Measurements from ENCODE around the gene ARHGAP32.

The ARHGAP32 gene

GRCh38 chr11:128948583-128948982 is 243.5 kb downstream of the ARHGAP32 start:
- DNase-seq: no peak

- no peak for DNase-seq
Measured at GRCh38 chr11:128947773-128948172, 244.4 kb downstream of the ARHGAP32 start.

- no peak for DNase-seq
Measured at GRCh38 chr11:128946648-128947047, 245.5 kb downstream of the ARHGAP32 start.

DNA sequence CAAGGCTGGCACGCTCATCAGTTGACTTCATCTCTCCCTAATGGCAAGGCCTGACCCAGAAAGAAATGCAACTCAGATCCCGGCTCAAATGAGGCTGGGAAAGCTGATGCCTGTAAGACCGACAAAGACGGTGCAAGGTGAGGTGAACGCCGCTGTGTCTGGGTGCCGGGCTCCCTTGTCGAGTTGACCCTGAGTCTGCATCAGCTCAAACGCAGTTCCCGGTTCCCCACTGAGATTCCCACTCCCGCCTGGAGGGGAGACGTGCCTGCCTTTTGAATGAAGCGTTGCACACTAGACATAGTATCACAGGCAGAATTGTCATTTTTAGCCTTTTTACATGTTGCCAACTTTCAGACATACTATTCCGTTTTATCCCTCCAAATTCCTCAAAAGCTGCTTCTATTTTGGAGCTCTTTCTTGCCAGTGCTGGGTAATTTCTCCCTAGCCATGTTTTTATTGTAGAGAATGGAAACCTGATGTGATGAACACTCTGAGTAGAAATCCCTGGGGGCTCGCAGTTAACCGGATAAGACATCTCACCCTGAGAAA is 248.6 kb downstream of the ARHGAP32 start:
- no peak for DNase-seq

DNA sequence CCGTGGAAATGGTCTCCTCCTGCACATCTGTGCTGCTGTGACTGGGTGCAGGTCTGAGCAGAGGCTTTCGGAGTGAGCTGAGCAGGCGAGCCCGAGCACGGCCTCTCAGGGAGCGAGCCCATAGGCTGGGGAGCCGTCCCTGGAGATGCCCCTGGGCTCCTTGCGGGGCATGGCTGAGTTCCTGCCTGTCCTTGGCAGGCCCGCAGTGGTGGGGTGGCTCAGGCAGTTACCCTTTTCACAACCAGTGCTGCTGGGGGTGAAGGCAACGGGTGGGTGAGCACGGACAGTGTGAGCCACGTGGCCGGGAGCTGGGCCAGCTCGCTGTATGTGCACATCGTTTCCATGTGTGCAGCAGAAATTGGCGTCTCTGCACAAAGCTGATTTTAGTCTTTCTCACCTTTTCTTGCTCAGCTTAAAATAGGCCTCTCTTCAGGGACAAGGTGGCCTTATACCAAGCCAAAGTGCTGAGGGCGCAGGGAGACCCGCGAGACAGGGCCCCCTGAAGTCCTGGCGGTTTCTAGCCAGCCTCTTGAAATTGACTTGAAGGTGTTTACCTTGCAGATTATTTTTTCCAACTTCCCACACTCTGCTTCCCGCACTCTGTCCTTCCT is 249.2 kb downstream of the ARHGAP32 start, which contains the start of gene TP53AIP1:
Gene TP53AIP1 (minus strand): TSS at position 55 of the 611 bp plus-strand sequence. CDS start 5,053 bp downstream, outside the sequence.
- DNase-seq: no peak

- DNase-seq: no peak
Measured at GRCh38 chr11:128942272-128942612, 249.9 kb downstream of the ARHGAP32 start.

DNA sequence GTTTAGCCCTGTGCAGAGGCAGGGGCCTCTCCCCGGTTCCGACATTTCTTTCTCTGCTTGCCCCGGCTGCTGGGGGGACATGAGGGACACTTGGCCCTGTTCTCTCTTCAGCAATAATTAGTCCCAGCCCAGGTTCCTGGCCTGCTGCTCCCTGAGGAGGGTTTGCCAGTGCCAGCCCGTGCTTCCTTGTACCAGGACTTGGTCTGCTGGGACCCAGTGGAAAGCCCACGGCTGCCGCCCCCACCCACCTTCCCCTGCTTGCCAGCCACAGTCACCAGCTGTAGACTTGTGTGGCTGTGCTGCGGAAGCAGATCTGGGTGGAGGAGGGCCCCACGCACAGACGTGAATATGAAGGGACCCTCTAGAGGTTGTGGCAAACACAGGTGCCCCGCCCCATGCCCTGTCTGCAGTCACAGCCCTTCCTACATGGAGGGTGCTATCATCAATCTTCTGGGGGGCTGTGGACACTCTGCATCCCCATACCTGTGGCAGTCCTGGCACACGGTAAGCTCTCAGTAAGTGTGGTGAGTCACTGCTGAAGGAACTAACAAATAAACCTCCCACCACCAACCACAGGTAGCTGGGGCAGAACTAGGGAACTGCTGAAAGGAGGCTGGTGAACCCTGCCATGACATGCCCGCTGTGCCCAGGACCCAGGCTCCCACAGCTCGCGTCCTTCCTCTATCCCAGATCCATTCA is 250.4 kb downstream of the ARHGAP32 start:
- DNase-seq: no peak

GRCh38 chr11:128941110-128941509 is 251.0 kb downstream of the ARHGAP32 start:
- DNase-seq: no peak

DNA sequence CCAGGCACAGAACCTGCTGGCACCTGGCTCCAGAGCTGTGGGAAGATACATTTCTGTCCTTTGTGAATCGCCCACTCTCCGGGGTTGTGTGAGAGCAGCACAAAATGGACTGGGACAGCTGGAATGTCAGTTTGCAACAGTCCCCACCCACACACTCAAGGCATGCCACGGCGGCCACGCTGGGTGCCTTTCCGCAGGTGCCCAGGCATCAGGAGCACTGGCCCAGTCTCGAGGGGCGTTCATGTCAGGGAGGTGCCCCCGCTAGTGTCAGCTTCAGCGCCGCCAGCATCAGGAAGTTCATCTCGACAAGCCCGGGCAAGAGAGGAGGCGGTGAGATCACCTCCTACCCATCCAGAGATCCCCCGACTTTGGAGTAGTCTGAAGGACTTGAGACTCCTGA is 251.5 kb downstream of the ARHGAP32 start:
- no peak for DNase-seq

GRCh38 chr11:128940156-128940555 is 252.0 kb downstream of the ARHGAP32 start:
- no peak for DNase-seq

DNA sequence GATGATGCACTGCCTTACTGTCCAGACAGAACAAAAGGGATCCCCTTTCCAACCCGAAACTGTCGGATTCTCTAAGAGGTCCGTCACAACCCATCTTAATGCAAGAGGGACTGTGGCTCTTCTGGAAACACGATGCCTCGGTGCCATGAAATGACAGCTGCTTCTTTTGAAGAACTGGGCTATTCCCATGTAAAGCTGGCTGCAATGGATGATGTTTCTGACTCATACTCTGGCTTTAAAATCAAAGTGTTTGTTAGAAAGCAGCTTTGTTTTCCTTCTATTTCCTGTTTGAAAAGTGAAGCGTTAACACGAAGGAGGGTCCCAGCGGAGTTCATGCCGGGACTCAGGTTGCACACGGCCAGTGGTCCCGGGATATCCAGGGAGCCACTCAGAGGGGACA is 252.5 kb downstream of the ARHGAP32 start:
- no peak for DNase-seq

DNA sequence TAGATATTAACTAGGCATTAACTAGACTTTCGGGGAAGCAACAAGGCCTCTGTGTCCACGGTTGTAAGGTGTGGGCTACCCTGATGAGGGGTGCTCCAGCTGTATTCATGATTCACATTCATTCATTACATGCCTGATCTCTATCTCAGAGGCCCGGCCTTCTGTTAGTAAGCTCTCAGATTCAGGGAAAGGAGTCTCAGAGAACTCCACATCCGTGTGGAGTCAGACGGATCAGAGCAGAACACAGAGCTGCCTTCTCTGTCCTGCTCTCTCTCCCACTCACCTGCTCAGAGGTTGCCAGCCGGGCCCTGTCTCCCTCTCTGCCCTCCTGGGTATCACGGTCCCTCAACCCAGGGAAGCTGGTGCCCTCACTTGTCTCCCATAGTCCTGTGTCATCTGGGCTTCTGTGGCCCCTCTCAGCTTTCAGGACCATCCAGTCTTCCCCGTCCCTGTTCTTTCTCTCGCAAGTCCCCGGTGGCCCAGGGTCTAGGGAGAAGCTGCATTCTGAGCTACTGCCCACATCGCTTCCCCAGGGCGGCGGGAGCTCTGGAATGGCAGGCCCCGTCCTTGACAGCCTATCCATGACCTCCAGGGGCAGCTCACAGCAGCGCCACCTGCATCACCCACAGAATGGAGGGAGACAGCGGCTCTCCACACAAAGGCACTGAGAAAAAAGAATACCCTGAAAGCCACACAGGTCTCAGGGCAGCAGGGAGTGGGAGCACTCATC is 253.8 kb downstream of the ARHGAP32 start:
- no peak for DNase-seq

- DNase-seq: no peak
Measured at GRCh38 chr11:128937480-128937879, 254.6 kb downstream of the ARHGAP32 start.

GRCh38 chr11:128936606-128937251 is 255.4 kb downstream of the ARHGAP32 start:
- DNase-seq: no peak

GRCh38 chr11:128934926-128935325 is 257.2 kb downstream of the ARHGAP32 start:
- no peak for DNase-seq

GRCh38 chr11:128934351-128934750 is 257.8 kb downstream of the ARHGAP32 start:
- no peak for DNase-seq

GRCh38 chr11:128933481-128934178 is 258.5 kb downstream of the ARHGAP32 start:
- no peak for DNase-seq

- no peak for DNase-seq
Measured at GRCh38 chr11:128931668-128932067, 260.5 kb downstream of the ARHGAP32 start.

- no peak for DNase-seq
Measured at GRCh38 chr11:128931066-128931465, 261.1 kb downstream of the ARHGAP32 start.

- DNase-seq: no peak
Measured at GRCh38 chr11:128929991-128930390, 262.1 kb downstream of the ARHGAP32 start.

DNA sequence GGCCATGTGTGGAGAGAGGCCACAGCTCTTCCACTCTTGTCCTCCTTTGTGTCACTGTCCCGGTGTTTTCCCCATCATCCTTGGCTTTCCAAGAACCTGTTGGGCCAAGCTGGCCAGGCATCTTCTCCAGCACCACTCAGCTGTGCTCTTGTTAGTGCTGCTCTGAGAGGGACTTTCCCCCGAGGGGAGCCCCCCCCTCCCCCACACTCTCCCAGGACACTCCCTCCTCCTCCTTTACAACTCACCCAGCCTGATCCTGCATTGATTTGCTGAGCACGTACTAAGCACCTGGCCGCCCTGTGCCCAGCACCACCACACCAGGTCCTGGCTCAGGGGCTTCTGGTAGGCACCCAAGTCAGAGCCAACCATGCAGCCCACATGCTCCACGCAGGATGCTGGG is 262.7 kb downstream of the ARHGAP32 start:
- DNase-seq: no peak

- no peak for DNase-seq
Measured at GRCh38 chr11:128928400-128928799, 263.7 kb downstream of the ARHGAP32 start.

Data from stimulated activated CD4-positive, alpha-beta T cell treated with anti-CD3 and anti-CD28 coated beads, Interleukin-4, amount 100 ng/mL, for 1 hour (primary cell).